NK-92 (cell line): Measurements from ENCODE around the gene H2AZ2.
"Not testable (repeated sequence)": the region's sequence is repeated elsewhere in the genome, so short reads cannot be mapped to it uniquely, and the experiment has no call there.

ENCODE experiments used
- DNase-seq: peaks from one replicate; lab custom pipeline; 2025; ENCODE audit not compliant: unreplicated experiment; lab: John Stamatoyannopoulos, UW

The H2AZ2 gene

GRCh38 chr7:44870780-44871179 lies 22.9 kb upstream of the H2AZ2 start:
- not testable (repeated sequence) for DNase-seq

GRCh38 chr7:44870336-44870735 lies 22.4 kb upstream of the H2AZ2 start:
- DNase-seq, result not testable (repeated sequence)

GRCh38 chr7:44867073-44867995 lies 19.4 kb upstream of the H2AZ2 start:
- DNase-seq, result no peak

- not testable (repeated sequence) for DNase-seq
Observed at GRCh38 chr7:44861949-44862348, 14.1 kb upstream of the H2AZ2 start.

GRCh38 chr7:44858161-44858560 lies 10.3 kb upstream of the H2AZ2 start:
- no peak for DNase-seq

GRCh38 chr7:44854644-44855364 lies 6.9 kb upstream of the H2AZ2 start:
- DNase-seq, result no peak

GRCh38 chr7:44853391-44853790 lies 5.5 kb upstream of the H2AZ2 start:
- no peak for DNase-seq

GRCh38 chr7:44852590-44852989 lies 4.7 kb upstream of the H2AZ2 start:
- no peak for DNase-seq

- DNase-seq, result no peak
Observed at GRCh38 chr7:44849885-44850544, 2.1 kb upstream of the H2AZ2 start.

- no peak for DNase-seq
Observed at GRCh38 chr7:44849259-44849884, 1.5 kb upstream of the H2AZ2 start.

GRCh38 chr7:44847509-44847919 lies 373 bp downstream of the H2AZ2 start:
- DNase-seq, result peak; percentile 19

GRCh38 chr7:44846816-44847508 lies 925 bp downstream of the H2AZ2 start:
- no peak for DNase-seq

- DNase-seq, result not testable (repeated sequence)
Observed at GRCh38 chr7:44846390-44846789, 1.5 kb downstream of the H2AZ2 start.

- DNase-seq, result no peak
Observed at GRCh38 chr7:44845451-44845850, 2.4 kb downstream of the H2AZ2 start.

GRCh38 chr7:44843440-44843839 lies 4.4 kb downstream of the H2AZ2 start:
- not testable (repeated sequence) for DNase-seq

GRCh38 chr7:44842675-44843074 lies 5.2 kb downstream of the H2AZ2 start:
- not testable (repeated sequence) for DNase-seq

- no peak for DNase-seq
Observed at GRCh38 chr7:44838751-44839150, 9.1 kb downstream of the H2AZ2 start.

- no peak for DNase-seq
Observed at GRCh38 chr7:44827567-44827966, 20.3 kb downstream of the H2AZ2 start.

GRCh38 chr7:44824894-44825526 lies 22.9 kb downstream of the H2AZ2 start:
- no peak for DNase-seq

GRCh38 chr7:44823255-44823781 lies 24.6 kb downstream of the H2AZ2 start:
- no peak for DNase-seq
